ENCODE data around the gene FTH1. TPM values are rescaled to one million over a fixed set of nuclear protein-coding genes. Genes with fewer than 3 reads are reported as not detected.

The FTH1 gene
- total and polyA plus RNA-seq, 8 donors = 1,788 to 5,494 (median 2,077) TPM

DNA sequence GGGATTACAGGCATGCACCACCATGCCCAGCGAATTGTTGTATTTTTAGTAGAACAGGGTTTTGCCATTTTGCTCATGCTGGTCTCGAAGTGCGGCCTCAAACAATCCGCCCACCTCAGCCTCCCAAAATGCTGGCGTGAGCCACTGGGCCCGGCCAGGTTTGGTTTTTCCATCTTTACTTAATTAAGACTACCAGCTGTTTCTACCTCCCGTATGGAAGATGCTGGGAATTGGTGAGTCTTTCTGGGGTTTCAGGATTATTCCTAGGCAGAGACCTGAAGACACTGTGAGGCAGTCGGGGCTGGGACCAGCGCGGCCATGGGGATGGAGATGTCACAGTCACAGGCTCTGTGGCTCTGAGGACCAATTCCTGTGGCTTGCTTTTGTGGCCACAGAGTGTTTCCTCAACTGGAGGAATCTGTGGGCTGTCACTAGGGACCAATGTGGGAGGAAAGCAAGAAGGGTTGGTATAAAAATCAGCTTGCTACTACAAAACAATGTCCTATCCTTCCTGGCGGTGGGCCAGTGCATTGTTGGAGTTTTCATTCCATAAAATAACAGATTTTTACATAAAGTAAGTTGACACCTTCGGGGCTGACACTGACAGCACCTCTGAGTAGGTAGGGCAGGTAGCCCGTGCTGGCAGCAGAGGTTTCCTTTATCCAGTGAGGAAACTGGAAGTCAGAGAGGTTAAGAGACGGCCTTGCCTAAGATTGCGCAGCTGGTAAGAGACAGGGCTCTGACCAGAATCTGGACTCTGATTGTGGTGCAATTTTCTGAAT lies 8.4 kb upstream of the FTH1 start:
- DNase-seq = peak in 1 of 4 donors; percentile 30
- intact Hi-C loops (cut with DNase I) = no loop called here
- H3K36me3 ChIP-seq = no peaks in the 10 kb centered on the region
- H3K4me3 ChIP-seq = no peak overlapping the region
- TF ChIP-seq, protein P1, sequence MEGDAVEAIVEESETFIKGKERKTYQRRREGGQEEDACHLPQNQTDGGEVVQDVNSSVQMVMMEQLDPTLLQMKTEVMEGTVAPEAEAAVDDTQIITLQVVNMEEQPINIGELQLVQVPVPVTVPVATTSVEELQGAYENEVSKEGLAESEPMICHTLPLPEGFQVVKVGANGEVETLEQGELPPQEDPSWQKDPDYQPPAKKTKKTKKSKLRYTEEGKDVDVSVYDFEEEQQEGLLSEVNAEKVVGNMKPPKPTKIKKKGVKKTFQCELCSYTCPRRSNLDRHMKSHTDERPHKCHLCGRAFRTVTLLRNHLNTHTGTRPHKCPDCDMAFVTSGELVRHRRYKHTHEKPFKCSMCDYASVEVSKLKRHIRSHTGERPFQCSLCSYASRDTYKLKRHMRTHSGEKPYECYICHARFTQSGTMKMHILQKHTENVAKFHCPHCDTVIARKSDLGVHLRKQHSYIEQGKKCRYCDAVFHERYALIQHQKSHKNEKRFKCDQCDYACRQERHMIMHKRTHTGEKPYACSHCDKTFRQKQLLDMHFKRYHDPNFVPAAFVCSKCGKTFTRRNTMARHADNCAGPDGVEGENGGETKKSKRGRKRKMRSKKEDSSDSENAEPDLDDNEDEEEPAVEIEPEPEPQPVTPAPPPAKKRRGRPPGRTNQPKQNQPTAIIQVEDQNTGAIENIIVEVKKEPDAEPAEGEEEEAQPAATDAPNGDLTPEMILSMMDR (IDR thresholded peaks at IDR 0.05) = no peak
- no peak for ATAC-seq
- H3K27ac ChIP-seq = no peak overlapping the region
- H3K9me3 ChIP-seq = no peaks in the 10 kb centered on the region
- no peaks in the 10 kb centered on the region for H3K27me3 ChIP-seq
- peaks cover 41 to 82% of the 10 kb centered on the region in 2 donors for H3K4me1 ChIP-seq

DNA sequence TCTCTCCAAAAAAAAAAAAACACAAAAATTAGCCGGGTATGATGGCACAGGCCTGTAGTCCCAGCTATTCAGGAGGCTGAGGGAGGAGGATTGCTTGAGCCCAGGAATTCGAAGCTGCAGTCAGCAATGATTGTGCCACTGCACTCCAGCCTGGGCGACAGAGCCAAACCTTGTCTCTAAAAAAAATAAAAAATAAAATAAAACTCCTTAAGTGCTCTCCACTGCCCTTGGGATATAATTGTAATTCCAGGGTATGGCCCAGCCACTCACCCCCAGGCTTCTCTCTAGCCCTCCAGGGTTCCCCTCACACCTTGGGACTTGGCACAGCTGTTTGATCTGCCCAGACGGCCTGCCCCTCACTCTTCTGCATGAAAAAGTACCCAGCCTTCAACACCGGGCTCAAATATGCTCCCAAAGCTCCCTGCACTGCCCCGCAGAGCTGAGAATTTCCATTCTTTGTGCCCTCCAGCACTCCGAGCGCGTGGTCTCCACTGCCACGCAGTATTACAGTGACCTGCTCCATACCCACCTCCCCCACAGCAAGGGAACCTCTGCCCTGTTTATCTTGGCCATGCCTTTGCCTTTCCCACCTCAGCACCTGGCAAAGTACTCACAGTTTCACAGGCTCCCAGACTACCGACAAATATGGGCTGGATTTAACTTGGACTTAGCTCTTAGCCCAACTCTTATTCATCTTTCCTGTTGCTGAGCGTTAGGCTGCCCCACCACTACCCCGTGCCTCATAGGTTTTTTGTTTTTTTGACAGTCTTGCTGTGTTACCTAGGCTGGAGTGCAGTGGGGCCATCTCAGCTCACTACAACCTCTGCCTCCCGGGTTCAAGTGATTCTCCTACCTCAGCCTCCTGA lies 7.6 kb upstream of the FTH1 start:
- peak; percentile 1 for ATAC-seq
- Histone ChIP-seq H3K4me3 (no peak overlapping the region), H3K9me3 (no peaks in the 10 kb centered on the region), H3K27ac (no peak overlapping the region), H3K36me3 (no peaks in the 10 kb centered on the region), H3K4me1 (peaks cover 49 to 90% of the 10 kb centered on the region in 2 donors), H3K27me3 (no peaks in the 10 kb centered on the region)
- DNase-seq = peak in 1 of 4 donors; percentile 40
- TF ChIP-seq, protein P1 (IDR thresholded peaks at IDR 0.05) = no peak
- intact Hi-C loops (cut with DNase I) = no loop called here

DNA sequence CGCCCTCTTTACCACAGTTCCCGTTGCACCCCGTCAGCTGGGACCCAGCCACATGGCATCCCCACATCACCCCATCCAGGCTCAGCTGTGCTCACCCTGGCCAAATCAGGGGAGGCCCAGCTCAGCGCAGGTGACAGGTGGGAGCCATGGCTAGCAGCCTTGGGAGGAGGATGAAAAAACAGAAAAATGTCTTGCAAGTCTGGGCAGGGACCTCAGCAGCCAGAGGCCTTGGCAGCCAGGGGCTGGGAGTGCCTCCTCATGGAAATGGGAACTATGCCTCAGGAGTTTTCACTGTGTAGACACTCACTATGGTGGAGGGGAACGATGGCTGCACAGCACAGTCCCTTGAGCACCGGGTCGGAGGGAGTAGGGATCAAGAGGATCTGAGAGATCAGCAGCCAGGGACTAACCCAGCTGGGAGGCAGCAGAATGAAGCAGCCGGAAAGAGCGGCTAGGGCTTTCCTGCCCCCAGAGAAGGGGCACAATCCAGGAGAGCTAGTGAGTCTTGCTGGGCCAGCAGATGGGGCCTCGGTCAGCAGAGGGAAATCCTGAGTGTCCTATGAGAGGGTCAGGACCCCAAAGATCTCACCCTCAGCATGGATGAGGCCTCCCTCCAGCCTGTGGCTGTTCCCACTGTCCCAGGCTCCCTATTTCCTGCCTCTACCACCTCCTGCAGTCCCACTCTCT lies 6.2 kb upstream of the FTH1 start:
- TF ChIP-seq, protein P1 (IDR thresholded peaks at IDR 0.05) = no peak
- H3K4me1 ChIP-seq = peaks cover 62 to 93% of the 10 kb centered on the region in 2 donors
- H3K27ac ChIP-seq = peak overlapping the region; percentile 94 to 98
- intact Hi-C loops (cut with DNase I) = no loop called here
- ATAC-seq (no peak), DNase-seq (peak in 2 of 4 donors; percentile 27 to 40)
- no peaks in the 10 kb centered on the region for H3K36me3 ChIP-seq
- no peak overlapping the region for H3K4me3 ChIP-seq
- no peaks in the 10 kb centered on the region for H3K9me3 ChIP-seq
- H3K27me3 ChIP-seq = no peaks in the 10 kb centered on the region

DNA sequence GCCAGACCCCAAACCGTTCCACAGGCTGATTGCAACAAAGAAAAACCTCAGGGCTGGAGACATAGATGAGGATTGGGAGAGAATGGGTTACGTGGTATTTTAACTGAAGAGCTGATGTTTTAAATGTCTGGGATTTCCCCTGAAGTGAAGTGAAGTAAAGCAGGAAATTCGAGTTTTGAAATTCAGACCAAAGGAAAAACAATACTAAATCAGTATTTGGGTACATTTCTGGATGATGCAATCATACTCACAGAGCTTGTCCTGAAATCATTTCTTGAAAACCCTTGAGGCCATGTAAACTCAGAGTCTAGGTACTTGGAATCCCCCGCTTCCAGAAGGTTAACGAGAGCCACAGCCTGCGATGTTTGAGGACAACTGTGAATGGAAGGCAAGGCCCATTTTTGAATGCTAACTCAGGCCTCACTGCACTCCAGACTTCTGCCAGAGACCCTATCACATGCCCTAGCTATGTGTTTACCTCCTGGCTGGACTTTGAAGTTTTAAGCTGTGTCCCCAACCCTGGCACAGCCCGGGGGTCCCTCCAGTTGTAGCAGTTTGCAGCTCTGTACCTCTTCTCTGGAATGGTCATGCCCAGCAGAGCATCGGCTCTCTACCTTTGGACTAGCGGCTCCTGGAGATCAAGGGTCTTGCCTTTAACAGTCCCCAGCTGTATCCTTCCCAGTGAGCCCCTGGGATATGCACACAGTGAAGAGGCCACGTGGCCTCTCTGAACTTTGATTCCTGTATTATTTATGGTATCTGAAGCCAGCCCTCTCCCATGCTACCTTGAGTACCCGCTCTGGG lies 5.4 kb upstream of the FTH1 start:
- H3K27me3 ChIP-seq = no peaks in the 10 kb centered on the region
- H3K27ac ChIP-seq = peak overlapping the region; percentile 94 to 98
- peak overlapping the region in 1 of 2 donors; percentile 14 for H3K4me3 ChIP-seq
- intact Hi-C loops (cut with DNase I) = no loop called here
- DNase-seq (peak in 3 of 4 donors; percentile 58 to 84 (median 65)), ATAC-seq (peak; percentile 37)
- no peaks in the 10 kb centered on the region for H3K36me3 ChIP-seq
- peaks cover 65 to 88% of the 10 kb centered on the region in 2 donors for H3K4me1 ChIP-seq
- no peaks in the 10 kb centered on the region for H3K9me3 ChIP-seq
- TF ChIP-seq, protein P1 (IDR thresholded peaks at IDR 0.05) = no peak

Measured in left lung (tissue), 10 donors.